H1 (cell line): ENCODE measurements around the gene THEMIS. TPM values are rescaled to one million over a fixed set of nuclear protein-coding genes. Genes with fewer than 3 reads are reported as not detected.

Experiments used
- CTCF ChIA-PET: fragments of 300-600 bp; sonication (Branson Sonifier 250); formaldehyde crosslinking; loops from one replicate; lab custom pipeline; 2021; ENCODE audit not compliant: partially characterized antibody; lab: Charles Lee
- POLR2A ChIA-PET: fragments of 300-600 bp; sonication (Branson Sonifier 250); formaldehyde crosslinking; loops from one replicate; lab custom pipeline; 2021; ENCODE audit warnings: inconsistent platforms; ENCODE audit not compliant: partially characterized antibody; lab: Charles Lee
- DNase-seq, 2 experiments: peaks; one replicate each; pipeline versions ENCODE4 v3.0.0 to v3.0.0-alpha.2; 2010 to 2022; ENCODE audit warnings: low spot score in 2 of 2, low read depth in 1 of 2, mixed read lengths in 1 of 2
- FAIRE-seq: peaks from 2 replicates; lab custom pipeline; 2011; peaks lifted over from hg19 to GRCh38; lab: Jason Lieb, UNC
- H2AFZ ChIP-seq: 2 replicates; pipeline ENCODE4 v1.8.1; 2012; ENCODE audit warnings: low read length, inconsistent platforms
- H2AK5ac ChIP-seq: 2 replicates; pipeline ENCODE4 v1.6.1; 2013; ENCODE audit warnings: low read depth, low read length
- H2BK120ac ChIP-seq: replicated peaks from 2 replicates; pipeline ENCODE3; 2013; ENCODE audit warnings: low read depth, low read length, inconsistent platforms
- H2BK12ac ChIP-seq: 2 replicates; pipeline ENCODE4 v1.6.1; 2013; ENCODE audit warnings: low read depth, low read length
- H2BK15ac ChIP-seq: 2 replicates; pipeline ENCODE4 v1.6.1; 2013; ENCODE audit warnings: low read length
- H2BK20ac ChIP-seq: 2 replicates; pipeline ENCODE4 v1.6.1; 2013; ENCODE audit warnings: low read length
- H2BK5ac ChIP-seq: 2 replicates; pipeline ENCODE4 v1.6.1; 2013; ENCODE audit warnings: low read depth, low read length
- H3K14ac ChIP-seq: 2 replicates; pipeline ENCODE4 v1.6.1; 2013; ENCODE audit warnings: inconsistent platforms; ENCODE audit not compliant: insufficient read length
- H3K18ac ChIP-seq: 2 replicates; pipeline ENCODE4 v1.6.1; 2013; ENCODE audit warnings: low read length; ENCODE audit errors: extremely low read depth
- H3K23ac ChIP-seq: 2 replicates; pipeline ENCODE4 v1.6.1; 2013; ENCODE audit warnings: inconsistent platforms; ENCODE audit not compliant: insufficient read length
- H3K23me2 ChIP-seq: 2 replicates; pipeline ENCODE4 v1.6.1; 2013; ENCODE audit warnings: low read depth, low read length
- H3K27ac ChIP-seq: 2 replicates; pipeline ENCODE4 v1.6.1; 2011; ENCODE audit warnings: low read depth, low read length, inconsistent platforms
- H3K27me3 ChIP-seq, 4 experiments: replicated peaks in 1 of 4; 1 replicate in 1 of 4; 2 replicates in 3 of 4; pipeline versions ENCODE4 v1.6.1 to v1.8.1; 2011 to 2013; ENCODE audit warnings: low read length in 3 of 4, mild to moderate bottlenecking in 3 of 4, inconsistent platforms in 2 of 4, mixed read lengths in 2 of 4, moderate library complexity in 1 of 4; ENCODE audit not compliant: control insufficient read depth in 3 of 4, insufficient read depth in 3 of 4; ENCODE audit errors: extremely low read depth in 1 of 4
- H3K36me3 ChIP-seq, 4 experiments: 2 replicates each; pipeline versions ENCODE4 v1.6.1 to v1.8.1; 2011 to 2013; ENCODE audit warnings: mild to moderate bottlenecking in 4 of 4, low read length in 3 of 4, moderate library complexity in 2 of 4, control low read depth in 1 of 4, inconsistent platforms in 1 of 4; ENCODE audit not compliant: insufficient read depth in 4 of 4, control insufficient read depth in 2 of 4
- H3K4ac ChIP-seq: replicated peaks from 2 replicates; pipeline ENCODE3; 2013; ENCODE audit warnings: low read length, low read depth, mixed read lengths, inconsistent platforms; ENCODE audit not compliant: insufficient read length
- H3K4me1 ChIP-seq, 4 experiments: replicated peaks in 1 of 4; 1 replicate in 1 of 4; 2 replicates in 3 of 4; pipeline versions ENCODE4 v1.6.1 to v1.8.1; 2011 to 2013; ENCODE audit warnings: low read length in 3 of 4, inconsistent platforms in 2 of 4, mixed read lengths in 1 of 4; ENCODE audit not compliant: insufficient read depth in 4 of 4, control insufficient read depth in 3 of 4
- H3K4me2 ChIP-seq, 2 experiments: 2 replicates each; pipeline versions ENCODE4 v1.6.1 to v1.8.1; 2011 to 2013; ENCODE audit warnings: low read depth in 2 of 2, low read length in 2 of 2, control low read depth in 1 of 2, inconsistent platforms in 1 of 2, mild to moderate bottlenecking in 1 of 2; ENCODE audit not compliant: insufficient read depth in 1 of 2
- H3K4me3 ChIP-seq, 4 experiments: fragments of 200-600, 300-600 bp in 1 of 4; sonication (generic), shearing (Covaris generic), sonication (Bioruptor Twin) in 1 of 4; 2 replicates each; pipeline versions ENCODE4 v1.5.1 to v1.8.1; 2011 to 2016; ENCODE audit warnings: low read length in 4 of 4, low read depth in 3 of 4, control low read depth in 2 of 4, inconsistent platforms in 2 of 4, mild to moderate bottlenecking in 2 of 4, mixed read lengths in 1 of 4, moderate library complexity in 1 of 4; ENCODE audit not compliant: insufficient read depth in 2 of 4; ENCODE audit errors: extremely low read depth in 1 of 4
- H3K56ac ChIP-seq: replicated peaks from 2 replicates; pipeline ENCODE3; 2013; ENCODE audit warnings: low read depth, mild to moderate bottlenecking, mixed read lengths, low read length, inconsistent platforms; ENCODE audit not compliant: insufficient read length
- H3K79me1 ChIP-seq: 2 replicates; pipeline ENCODE4 v1.6.1; 2013; ENCODE audit warnings: low read depth, low read length, control low read depth
- H3K79me2 ChIP-seq, 2 experiments: 2 replicates each; pipeline versions ENCODE4 v1.6.1 to v1.8.1; 2012 to 2013; ENCODE audit warnings: low read length in 2 of 2, mild to moderate bottlenecking in 2 of 2, inconsistent platforms in 1 of 2; ENCODE audit not compliant: insufficient read depth in 2 of 2, control insufficient read depth in 1 of 2
- H3K9ac ChIP-seq, 4 experiments: replicated peaks in 1 of 4; 1 replicate in 1 of 4; 2 replicates in 3 of 4; pipeline versions ENCODE4 v1.6.1 to v1.8.1; 2011 to 2013; ENCODE audit warnings: low read depth in 3 of 4, low read length in 3 of 4, control low read depth in 2 of 4, mild to moderate bottlenecking in 2 of 4, moderate library complexity in 2 of 4, inconsistent platforms in 1 of 4; ENCODE audit errors: extremely low read depth in 1 of 4
- H3K9me3 ChIP-seq, 2 experiments: 2 replicates each; pipeline versions ENCODE4 v1.6.1 to v1.8.1; 2012 to 2013; ENCODE audit warnings: mild to moderate bottlenecking in 2 of 2, moderate library complexity in 2 of 2, control low read depth in 1 of 2, inconsistent platforms in 1 of 2, low read depth in 1 of 2, low read length in 1 of 2, mixed read lengths in 1 of 2; ENCODE audit not compliant: insufficient read depth in 2 of 2
- H4K20me1 ChIP-seq, 2 experiments: replicated peaks in 1 of 2; 2 replicates each; pipeline versions ENCODE3 to v1.8.1; 2011 to 2013; ENCODE audit warnings: inconsistent platforms in 2 of 2, low read length in 2 of 2, mild to moderate bottlenecking in 1 of 2; ENCODE audit not compliant: insufficient read depth in 2 of 2, control insufficient read depth in 1 of 2
- H4K5ac ChIP-seq: 2 replicates; pipeline ENCODE4 v1.6.1; 2013; ENCODE audit warnings: low read length, low read depth, mixed read lengths, inconsistent platforms; ENCODE audit not compliant: insufficient read length
- H4K8ac ChIP-seq: 2 replicates; pipeline ENCODE4 v1.8.0; 2013; ENCODE audit warnings: mild to moderate bottlenecking, moderate library complexity, low read length, inconsistent platforms; ENCODE audit not compliant: insufficient read depth; ENCODE audit errors: extremely low read depth
- H4K91ac ChIP-seq: replicated peaks from 2 replicates; pipeline ENCODE3; 2013; ENCODE audit warnings: low read length, mixed read lengths, inconsistent platforms; ENCODE audit not compliant: insufficient read length
- EGR1 ChIP-seq: IDR thresholded peaks from 2 replicates; pipeline ENCODE4 v1.6.1; 2011; ENCODE audit warnings: low read depth, low read length, borderline replicate concordance
- EP300 ChIP-seq, 2 experiments: IDR thresholded peaks; 1 replicate in 1 of 2; 2 replicates in 1 of 2; pipeline ENCODE4 v1.6.1; 2011 to 2012; ENCODE audit warnings: low read depth in 2 of 2, low read length in 2 of 2, mild to moderate bottlenecking in 2 of 2, borderline replicate concordance in 1 of 2, inconsistent platforms in 1 of 2, moderate library complexity in 1 of 2
- HDAC2 ChIP-seq, 2 experiments: fragments of 300-600 bp in 1 of 2; sonication (generic) in 1 of 2; IDR thresholded peaks; 2 replicates each; pipeline ENCODE4 v1.6.1; 2011 to 2012; ENCODE audit warnings: low read depth in 2 of 2, low read length in 2 of 2, mild to moderate bottlenecking in 2 of 2, moderate library complexity in 2 of 2, borderline replicate concordance in 1 of 2, inconsistent platforms in 1 of 2
- JUN ChIP-seq: IDR thresholded peaks from 2 replicates; pipeline ENCODE4 v1.6.1; 2011; ENCODE audit warnings: low read depth, mild to moderate bottlenecking, improper control_type of control experiment, low read length
- MAFK ChIP-seq: IDR thresholded peaks from 2 replicates; pipeline ENCODE4 v1.6.1; 2012; ENCODE audit warnings: low read depth, mild to moderate bottlenecking, improper control_type of control experiment, low read length
- RBBP5 ChIP-seq: IDR thresholded peaks from 2 replicates; pipeline ENCODE4 v1.7.1; 2012; ENCODE audit warnings: low read depth, mild to moderate bottlenecking, inconsistent platforms, low read length, moderate library complexity, borderline replicate concordance
- TAF1 ChIP-seq: IDR thresholded peaks from 2 replicates; pipeline ENCODE4 v1.6.1; 2011; ENCODE audit warnings: mild to moderate bottlenecking, low read depth, low read length
- TBP ChIP-seq: IDR thresholded peaks from 2 replicates; pipeline ENCODE4 v1.6.1; 2011; ENCODE audit warnings: low read depth, low read length, improper control_type of control experiment
- TCF12 ChIP-seq: IDR thresholded peaks from 2 replicates; pipeline ENCODE4 v1.6.1; 2011; ENCODE audit warnings: low read depth, mild to moderate bottlenecking, low read length
- WGBS, 2 experiments: shearing (Covaris generic) in 1 of 2; methylation state at CpG; one replicate each; pipeline versions ENCODE4 v1.1.6 to v1.1.7; 2013 to 2015; ENCODE audit warnings: low lambda C conversion rate in 2 of 2, mixed read lengths in 2 of 2, inconsistent platforms in 1 of 2, low coverage in 1 of 2, missing lambda C conversion rate in 1 of 2; ENCODE audit not compliant: insufficient replicate concordance in 2 of 2, insufficient coverage in 1 of 2, insufficient read length in 1 of 2; ENCODE audit errors: extremely low coverage in 1 of 2, missing lambda C conversion rate in 1 of 2; 5-methylcytosine and 5-hydroxymethylcytosine counted together
- polyA plus RNA-seq, 7 experiments: library from polyadenylated mRNA; depleted of rRNA in 3 of 7; stranded (reverse) in 5 of 7; unstranded in 2 of 7; fragments of >200 nt in 5 of 7; fragments of 200-250 nt in 2 of 7; gene quantifications; 1 replicate in 5 of 7; 2 replicates in 1 of 7; 4 replicates in 1 of 7; pipeline versions ENCODE4 v1.2.1 to v1.2.3, GENCODE V29; 2011 to 2013; ENCODE audit warnings: missing spikeins in 2 of 7, mixed read lengths in 2 of 7
- total RNA-seq: library from RNA; stranded (reverse); fragmentation: NEBNext Ultra II Directional; extraction: Animal tissue kit (Norgen Biotek cat#: 25700); gene quantifications from 2 replicates; pipeline ENCODE4 v1.2.1, GENCODE V29; 2021
- TF ChIP-seq, protein P1 (sequence below): IDR thresholded peaks from 2 replicates; pipeline ENCODE4 v1.6.1; 2011; ENCODE audit warnings: low read depth, mild to moderate bottlenecking, low read length; ENCODE audit not compliant: insufficient read depth

THEMIS gene
- total and polyA plus RNA-seq, 2 of the 8 experiments (the other 6 are each of a cell fraction or from before 2014, with no cell fraction given), result not detected

DNA sequence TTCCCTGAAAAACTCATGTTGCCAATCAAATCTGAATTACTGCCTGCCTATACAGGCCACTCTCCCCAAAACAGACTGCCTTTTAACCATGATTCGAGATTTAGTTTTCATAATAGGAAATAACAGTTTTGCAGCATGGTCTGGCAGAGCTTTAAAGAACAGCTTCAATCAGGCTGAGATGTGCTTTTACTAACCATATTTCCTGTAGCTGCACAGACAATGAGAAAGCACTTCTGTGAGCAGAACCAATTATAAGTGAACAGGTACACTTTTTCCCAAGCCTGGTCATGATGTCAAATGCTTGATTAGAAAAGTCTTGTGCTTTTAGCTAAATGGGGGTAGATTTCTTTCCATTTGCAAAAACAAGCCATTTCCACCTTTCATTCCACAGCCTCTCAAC, 108.2 kb downstream of the THEMIS start:
- Histone ChIP-seq H3K36me3 (no peaks in the 10 kb centered on the region), H3K4me3 (no peak overlapping the region), H2BK12ac (no peak overlapping the region), H3K79me2 (no peaks in the 10 kb centered on the region), H3K14ac (no peak overlapping the region), H2BK20ac (no peak overlapping the region), H3K4me1 (no peaks in the 10 kb centered on the region; a peak in 1 of 7 replicates), H4K20me1 (no peaks in the 10 kb centered on the region), H3K23me2 (no peaks in the 10 kb centered on the region), H3K9me3 (no peaks in the 10 kb centered on the region; a peak in 1 of 4 replicates), H2BK15ac (no peak overlapping the region), H2AFZ (no peak overlapping the region), H3K79me1 (no peaks in the 10 kb centered on the region), H3K27me3 (no peaks in the 10 kb centered on the region), H3K23ac (no peak overlapping the region), H4K91ac (no peak overlapping the region), H4K8ac (no peak overlapping the region), H3K27ac (no peak overlapping the region), H2AK5ac (no peak overlapping the region), H3K56ac (no peak overlapping the region), H2BK5ac (no peak overlapping the region), H2BK120ac (no peak overlapping the region), H3K4ac (no peak overlapping the region), H3K4me2 (no peak overlapping the region), H3K18ac (no peak overlapping the region), H3K9ac (no peak overlapping the region), H4K5ac (no peak overlapping the region)
- CTCF ChIA-PET, result interaction anchor here (1.7 kb wide), 1 partner anchor 9 kb away, joined by 4 read pairs; no protein-coding TSS in a partner anchor
- WGBS, 2 experiments, result 100% methylated on average over 1 of the region's 1 CpG; no CpG with 5 or more reads in 1 of the 2 experiments
- FAIRE-seq (no peak), DNase-seq (no peak)
- POLR2A ChIA-PET, result no interaction called here
- no peak for TF ChIP-seq TAF1
- TF ChIP-seq EGR1, result no peak
- TF ChIP-seq MAFK, result no peak
- TF ChIP-seq EP300 (IDR thresholded peaks at IDR 0.05; ENCODE audit: borderline replicate concordance in 1 of 2, low read depth in 2 of 2, low read length in 2 of 2), result no peak
- TF ChIP-seq JUN, result no peak
- no peak for TF ChIP-seq TCF12
- TF ChIP-seq HDAC2 (IDR thresholded peaks at IDR 0.05; ENCODE audit: borderline replicate concordance in 1 of 2, low read depth in 2 of 2, low read length in 2 of 2), result no peak
- TF ChIP-seq, protein P1, sequence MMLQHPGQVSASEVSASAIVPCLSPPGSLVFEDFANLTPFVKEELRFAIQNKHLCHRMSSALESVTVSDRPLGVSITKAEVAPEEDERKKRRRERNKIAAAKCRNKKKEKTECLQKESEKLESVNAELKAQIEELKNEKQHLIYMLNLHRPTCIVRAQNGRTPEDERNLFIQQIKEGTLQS, result no peak
- no peak for TF ChIP-seq RBBP5
- no peak for TF ChIP-seq TBP
